Endothelial cell of umbilical vein (primary cell): Measurements from ENCODE around the gene BPGM.

Experiments
- CTCF ChIP-seq, 2 donors: IDR thresholded peaks; 1 replicate in 1 of 2; 2 replicates in 1 of 2; pipeline ENCODE4 v1.5.1; 2011; ENCODE audit warnings: low read length in 2 of 2, mild to moderate bottlenecking in 2 of 2, moderate library complexity in 2 of 2, control low read depth in 1 of 2, inconsistent platforms in 1 of 2, low read depth in 1 of 2; ENCODE audit not compliant: insufficient read depth in 1 of 2; ENCODE audit errors: extremely low read depth in 1 of 2
- EZH2 ChIP-seq: IDR thresholded peaks from 2 replicates; pipeline ENCODE4 v1.6.1; 2012; ENCODE audit warnings: borderline replicate concordance, low read depth, mild to moderate bottlenecking, moderate library complexity, low read length, inconsistent platforms; ENCODE audit not compliant: severe bottlenecking
- FOS ChIP-seq: IDR thresholded peaks from 2 replicates; pipeline ENCODE4 v1.6.1; 2011; ENCODE audit warnings: mild to moderate bottlenecking, low read length, moderate library complexity, borderline replicate concordance; ENCODE audit not compliant: insufficient read depth
- GATA2 ChIP-seq: IDR thresholded peaks from 2 replicates; pipeline ENCODE4 v1.7.0; 2011; ENCODE audit warnings: low read depth, mild to moderate bottlenecking, moderate library complexity, mixed read lengths, low read length; ENCODE audit not compliant: insufficient read length, insufficient read depth
- JUN ChIP-seq: IDR thresholded peaks from 2 replicates; pipeline ENCODE4 v1.6.1; 2011; ENCODE audit warnings: borderline replicate concordance, low read depth; ENCODE audit not compliant: insufficient read length, insufficient read depth
- MAX ChIP-seq: IDR thresholded peaks from 2 replicates; pipeline ENCODE4 v1.6.1; 2011; ENCODE audit not compliant: insufficient read depth, insufficient read length
- MYC ChIP-seq: IDR thresholded peaks from one replicate; pipeline ENCODE4 v1.6.1; 2011; ENCODE audit warnings: mild to moderate bottlenecking, low read depth, low read length
- POLR2A ChIP-seq: IDR thresholded peaks from 2 replicates; pipeline ENCODE4 v1.6.1; 2012; ENCODE audit warnings: low read depth, mild to moderate bottlenecking, control low read depth, low read length
- POLR2AphosphoS5 ChIP-seq: IDR thresholded peaks from 2 replicates; pipeline ENCODE4 v1.6.1; 2012; ENCODE audit warnings: low read depth, mild to moderate bottlenecking, control low read depth, low read length, moderate library complexity; ENCODE audit not compliant: insufficient read depth

- TF ChIP-seq CTCF (IDR thresholded peaks at IDR 0.05; ENCODE audit: extremely low read depth in 1 of 2, insufficient read depth in 1 of 2, low read depth in 1 of 2, low read length in 2 of 2) (no peak), POLR2AphosphoS5 (no peak), EZH2 (no peak), JUN (no peak), MAX (no peak), POLR2A (no peak), MYC (no peak), FOS (no peak), GATA2 (no peak)
Observed at GRCh38 chr7:134714470-134715205, 68.0 kb downstream of the BPGM start.
